Right ventricle myocardium superior (tissue), 1 donor: ENCODE measurements around the gene GZMA. TPM values are rescaled to one million over a fixed set of nuclear protein-coding genes. Genes with fewer than 3 reads are reported as not detected.
"Not testable (repeated sequence)": the region's sequence is repeated elsewhere in the genome, so short reads cannot be mapped to it uniquely, and the experiment has no call there.

Experiments used
- ATAC-seq: fragments of 200-7000 bp; cut with Tn5 transposase; one replicate; pipeline ENCODE4 v1.9.1; 2020; ENCODE audit warnings: mild to moderate bottlenecking; ENCODE audit not compliant: poor library complexity
- DNase-seq: peaks from one replicate; pipeline ENCODE4 v3.0.0-alpha.2; 2020
- intact Hi-C: fragments of 100-400 bp; cut with DNase I; formaldehyde crosslinking; loops from one replicate; pipeline ENCODE4 v1.11.2; 2022
- total RNA-seq: library from RNA; stranded (reverse); fragmentation: NEBNext Ultra II Directional; extraction: Animal tissue kit (Norgen Biotek cat#: 25700); gene quantifications from one replicate; pipeline ENCODE4 v1.2.1, GENCODE V29; 2021
- donor health status: DM: no; HTN: yes; CAD: no; lungs with severe emphysema.

Gene GZMA
- total RNA-seq, 1 donor from 2014 or later = 1.0 TPM

DNA sequence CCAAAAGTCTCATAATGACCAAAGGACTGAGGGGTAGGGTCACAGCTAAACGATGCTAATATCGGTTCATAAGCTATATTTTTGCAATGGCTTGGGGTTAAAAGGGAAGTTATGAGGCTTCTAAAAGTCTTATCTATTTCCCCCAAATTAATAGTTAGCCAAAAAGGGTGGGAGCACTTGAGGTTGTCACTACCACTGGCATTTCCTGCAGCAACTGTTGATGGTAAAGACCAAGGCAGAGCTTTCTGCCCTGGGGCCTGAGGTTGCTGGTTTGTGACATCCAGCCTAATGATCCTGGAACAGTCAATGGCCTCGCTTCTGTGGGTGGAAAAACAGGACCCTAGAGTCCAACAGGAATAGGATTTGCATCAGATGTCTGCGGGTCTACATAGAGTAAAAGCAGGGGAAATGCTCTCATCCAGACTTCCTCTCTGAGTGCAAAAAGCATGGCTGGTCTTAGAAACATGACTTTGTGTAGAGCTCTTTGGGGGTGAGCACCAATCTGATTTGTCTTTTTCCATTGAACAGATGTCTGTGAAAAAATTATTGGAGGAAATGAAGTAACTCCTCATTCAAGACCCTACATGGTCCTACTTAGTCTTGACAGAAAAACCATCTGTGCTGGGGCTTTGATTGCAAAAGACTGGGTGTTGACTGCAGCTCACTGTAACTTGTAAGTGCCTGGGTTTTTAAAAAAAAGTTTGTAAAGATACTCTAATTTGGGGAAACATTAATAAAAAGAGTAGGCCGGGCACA is 2.7 kb downstream of the GZMA start:
- no peak for ATAC-seq
- intact Hi-C loops = no loop called here
- no peak for DNase-seq

DNA sequence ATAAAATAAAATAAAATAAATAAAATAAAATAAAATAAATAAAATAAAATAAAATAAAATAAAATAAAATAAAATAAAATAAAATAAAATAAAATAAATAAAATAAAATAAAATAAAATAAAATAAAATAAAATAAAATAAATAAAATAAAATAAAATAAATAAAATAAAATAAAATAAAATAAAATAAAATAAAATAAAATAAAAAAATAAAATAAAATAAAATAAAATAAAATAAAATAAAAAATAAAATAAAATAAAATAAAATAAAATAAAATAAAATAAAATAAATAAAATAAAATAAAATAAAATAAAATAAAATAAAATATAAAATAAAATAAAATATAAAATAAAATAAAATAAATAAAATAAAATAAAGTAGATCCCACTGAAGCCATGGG is 3.5 kb downstream of the GZMA start:
- DNase-seq, ATAC-seq, intact Hi-C loops: not testable (repeated sequence)

DNA sequence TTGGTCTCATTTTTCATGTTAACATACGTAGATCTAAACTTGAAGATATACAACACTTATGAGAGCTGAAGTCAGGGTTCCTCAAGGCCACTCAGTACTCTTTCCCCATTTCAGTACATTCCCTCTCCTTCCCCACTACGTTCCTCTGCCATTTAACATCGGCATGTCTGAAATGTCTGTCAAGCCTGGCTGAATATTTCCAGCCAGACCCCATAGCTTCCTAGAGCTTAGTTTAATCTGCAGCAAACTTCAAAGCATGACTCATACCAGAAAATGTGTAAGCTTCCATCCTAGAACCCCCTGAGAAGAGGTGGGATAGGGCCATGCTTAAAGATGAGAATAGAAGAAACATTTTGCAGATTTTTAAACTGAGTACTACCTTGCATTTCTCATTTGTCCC is 6.2 kb downstream of the GZMA start:
- intact Hi-C loops = no loop called here
- DNase-seq (no peak), ATAC-seq (no peak)

DNA sequence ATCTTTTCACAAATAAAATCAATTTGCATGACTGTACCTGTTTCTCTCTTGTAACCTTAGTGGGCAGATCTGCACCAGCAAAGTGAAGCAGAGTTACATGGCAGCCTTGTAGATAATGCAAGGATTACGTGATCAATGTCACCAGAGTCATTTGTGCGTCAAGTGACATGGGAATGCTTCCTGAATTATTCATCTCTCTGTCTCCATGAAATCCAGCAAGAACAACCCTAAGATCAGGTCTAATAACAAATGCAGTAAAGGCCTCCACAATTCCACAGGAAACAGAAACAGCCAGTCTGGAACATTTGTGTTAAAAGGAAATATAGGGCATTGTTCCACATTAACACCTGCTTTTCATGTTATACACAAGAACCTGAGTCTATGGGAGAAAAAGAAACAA is 7.8 kb downstream of the GZMA start:
- intact Hi-C loops = no loop called here
- no peak for DNase-seq

DNA sequence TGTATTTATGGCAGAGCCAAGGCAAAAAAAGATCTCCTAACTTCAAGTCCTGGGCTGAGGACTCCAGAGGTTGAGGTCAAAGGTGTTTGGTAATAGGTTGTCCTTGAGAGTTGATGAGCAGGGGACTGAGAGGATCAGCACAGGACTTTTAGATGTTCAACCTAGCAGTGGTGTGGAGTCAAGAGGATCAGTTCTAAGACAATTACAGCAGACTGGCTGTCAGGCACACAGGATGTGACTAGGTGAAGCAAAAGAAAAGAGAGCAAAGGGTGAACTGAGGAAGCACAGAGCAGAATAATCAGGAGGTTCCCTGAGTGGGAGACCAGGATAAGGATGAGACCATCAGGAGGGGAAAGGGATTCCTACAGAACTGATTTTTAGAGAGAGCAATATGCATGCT is 10.9 kb downstream of the GZMA start:
- intact Hi-C loops = no loop called here
- no peak for DNase-seq
- ATAC-seq = no peak

More for the DNA sequence above, 7.8 kb downstream of the GZMA start:
- ATAC-seq = no peak

DNA sequence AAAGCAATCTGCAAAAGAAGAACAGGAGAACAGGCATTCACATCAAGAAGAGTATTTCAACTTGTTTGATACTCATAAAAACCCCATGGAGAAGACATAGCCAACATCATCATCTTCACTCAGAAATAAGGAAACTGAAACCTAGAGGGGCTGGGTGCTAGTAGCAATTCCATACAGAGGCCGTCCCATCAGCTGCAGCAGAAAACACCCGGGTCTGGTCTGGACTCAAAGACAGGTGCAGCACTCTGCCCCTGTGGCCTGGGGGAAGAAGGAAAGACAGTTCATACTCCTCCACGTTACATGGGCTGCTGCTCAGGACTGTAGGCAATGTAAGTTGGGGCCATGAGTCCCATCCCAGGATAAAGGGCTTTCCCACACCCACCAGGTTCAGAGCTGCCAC is 11.6 kb downstream of the GZMA start:
- DNase-seq (no peak), ATAC-seq (no peak)
- intact Hi-C loops = no loop called here

DNA sequence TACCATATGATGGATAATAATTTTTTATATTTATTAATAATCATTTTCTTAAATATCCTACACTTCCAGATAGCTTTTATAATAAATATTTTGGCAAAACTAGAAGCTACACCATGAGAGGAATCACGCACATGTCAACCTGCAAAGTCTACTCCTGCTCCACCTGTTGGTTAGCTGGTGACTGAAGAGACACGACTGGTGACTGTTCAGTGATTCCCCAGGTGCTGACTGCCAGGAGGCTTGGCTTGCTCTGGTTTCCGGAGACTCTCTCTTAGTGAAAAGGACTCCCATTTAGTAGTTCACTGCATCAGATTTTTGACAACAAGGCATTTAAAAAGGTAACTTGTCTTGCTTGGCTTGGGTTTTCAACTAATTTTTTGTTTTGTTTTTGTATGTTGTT is 20.9 kb downstream of the GZMA start:
- DNase-seq (no peak), ATAC-seq (no peak)
- intact Hi-C loops = no loop called here

- ATAC-seq (no peak), DNase-seq (no peak)
- intact Hi-C loops = no loop called here
Measured at GRCh38 chr5:55134053-55134722, 31.7 kb downstream of the GZMA start.

DNA sequence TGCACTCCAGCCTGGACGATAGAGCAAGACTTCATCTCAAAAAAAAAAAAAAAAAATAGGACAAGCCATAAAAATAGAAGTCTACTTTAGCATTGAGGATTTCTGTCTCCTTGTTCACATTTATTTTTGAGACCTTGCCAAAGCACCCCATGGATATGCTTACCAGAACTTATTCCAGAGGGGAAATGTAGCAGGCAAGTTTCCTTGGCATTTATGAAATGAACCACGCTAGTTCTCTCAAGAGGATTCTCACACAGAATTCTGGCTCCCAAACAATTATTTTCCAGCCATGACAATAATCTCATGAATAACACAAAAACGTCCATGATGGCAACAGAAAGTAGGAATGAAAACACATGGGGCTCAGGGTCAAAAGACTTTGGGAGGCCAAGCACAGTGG is 34.1 kb downstream of the GZMA start:
- intact Hi-C loops = no loop called here
- no peak for ATAC-seq
- DNase-seq = no peak

- ATAC-seq (no peak), DNase-seq (no peak)
- intact Hi-C loops = loop anchor here (10.0 kb wide), 1 partner anchor 196 kb away; no protein-coding TSS in a partner anchor
Measured at GRCh38 chr5:55140908-55141665, 38.6 kb downstream of the GZMA start.

GRCh38 chr5:55141945-55142690 is 39.7 kb downstream of the GZMA start:
- ATAC-seq = no peak
- intact Hi-C loops = loop anchor here (10.0 kb wide), 1 partner anchor 197 kb away; no protein-coding TSS in a partner anchor
- no peak for DNase-seq

GRCh38 chr5:55143624-55144023 is 41.2 kb downstream of the GZMA start:
- ATAC-seq (no peak), DNase-seq (no peak)
- intact Hi-C loops = loop anchor here (10.0 kb wide), 1 partner anchor 199 kb away; no protein-coding TSS in a partner anchor

- ATAC-seq (no peak), DNase-seq (no peak)
- intact Hi-C loops = loop anchor here (2.0 to 10.0 kb wide), 2 partner anchors 201 to 241 kb away; no protein-coding TSS in a partner anchor
Measured at GRCh38 chr5:55146080-55146479, 43.6 kb downstream of the GZMA start.

GRCh38 chr5:55146543-55147151 is 44.2 kb downstream of the GZMA start:
- ATAC-seq = peak; percentile 90
- intact Hi-C loops = loop anchor here (2.0 to 10.0 kb wide), 2 partner anchors 202 to 242 kb away; no protein-coding TSS in a partner anchor
- DNase-seq = peak; percentile 68

GRCh38 chr5:55149308-55149795 is 46.9 kb downstream of the GZMA start:
- intact Hi-C loops = loop anchor here (10.0 kb wide), 1 partner anchor 205 kb away; no protein-coding TSS in a partner anchor
- ATAC-seq (no peak), DNase-seq (no peak)

DNA sequence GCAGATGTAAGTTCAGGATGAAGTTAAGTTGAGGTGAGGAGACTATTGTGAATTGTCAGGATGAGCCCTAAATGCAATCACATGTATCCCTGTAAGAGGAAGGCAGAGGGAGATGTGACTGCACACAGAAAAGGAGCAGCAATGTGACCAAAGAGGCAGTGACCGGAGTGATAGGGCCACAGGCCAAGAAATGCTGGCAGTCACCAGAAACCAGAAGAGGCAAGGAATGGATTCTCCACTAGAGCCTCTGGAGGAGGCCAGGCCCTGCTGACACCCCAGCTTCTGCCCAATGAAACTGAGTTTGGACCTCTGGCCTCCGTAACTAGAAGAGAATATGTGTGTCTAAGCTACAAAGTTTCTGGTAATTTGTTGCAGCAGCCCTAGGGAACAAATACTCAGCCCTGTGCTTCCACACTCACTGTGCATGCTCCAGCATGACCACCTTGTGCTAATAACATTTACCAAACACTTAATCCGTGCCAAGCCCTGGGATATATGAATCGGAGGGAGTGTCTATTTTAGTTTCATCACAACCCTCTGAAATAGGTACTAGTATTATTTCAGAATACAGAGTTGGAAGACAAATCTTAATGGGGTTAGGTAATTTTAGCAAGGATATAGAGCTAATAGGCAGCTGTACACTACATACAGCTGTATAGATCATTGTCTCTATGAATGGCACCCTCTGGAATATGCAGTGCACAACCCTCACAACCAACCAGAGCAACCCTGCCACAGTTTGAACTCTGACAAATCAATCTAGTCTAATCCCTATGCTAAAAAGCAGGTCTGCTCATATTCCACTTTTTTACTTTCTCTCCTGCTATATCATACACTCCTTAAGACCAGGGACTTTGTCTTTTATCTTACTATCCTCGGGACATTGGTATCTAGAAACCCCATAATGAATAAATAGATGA is 49.7 kb downstream of the GZMA start:
- no peak for DNase-seq
- intact Hi-C loops = no loop called here
- ATAC-seq = no peak

GRCh38 chr5:55154873-55155272 is 52.4 kb downstream of the GZMA start:
- ATAC-seq = no peak
- no peak for DNase-seq
- intact Hi-C loops = no loop called here
